Panc1 (cell line): ENCODE measurements around the gene POLD3. TPM values are rescaled to one million over a fixed set of nuclear protein-coding genes. Genes with fewer than 3 reads are reported as not detected.

Experiments
- ATAC-seq: fragments of 200-7000 bp; cut with Tn5 transposase; 2 replicates; pipeline ENCODE4 v1.9.1; 2020; ENCODE audit warnings: mild to moderate bottlenecking, moderate library complexity
- BruUV-seq: library from RNA; stranded (reverse); fragments of 400-500 nt; replicated peaks from 2 replicates; lab custom pipeline; 2021; lab: Mats Ljungman, UMichigan
- CTCF ChIA-PET: fragments of 300-600 bp; sonication (Branson Sonifier 250); formaldehyde crosslinking; loops from one replicate; lab custom pipeline; 2022; ENCODE audit warnings: antibody characterized with exemption; lab: Charles Lee
- POLR2A ChIA-PET: fragments of 300-600 bp; sonication (Branson Sonifier 250); formaldehyde crosslinking; loops from one replicate; lab custom pipeline; 2022; ENCODE audit warnings: antibody characterized with exemption; lab: Charles Lee
- DNase-seq: peaks from one replicate; pipeline ENCODE4 v3.0.0-alpha.2; 2010; ENCODE audit warnings: low read depth, low spot score
- H3K27ac ChIP-seq: 2 replicates; pipeline ENCODE4 v1.5.1; 2011; ENCODE audit warnings: mild to moderate bottlenecking, low read length, inconsistent platforms
- H3K27me3 ChIP-seq: fragments of 200-500 bp; sonication (Bioruptor generic); 2 replicates; pipeline ENCODE4 v1.6.0; 2014; ENCODE audit warnings: low read length, inconsistent platforms; ENCODE audit not compliant: control insufficient read depth, insufficient read depth
- H3K36me3 ChIP-seq: fragments of 200-500 bp; sonication (Bioruptor generic); 2 replicates; pipeline ENCODE4 v1.5.1; 2014; ENCODE audit warnings: inconsistent platforms, mild to moderate bottlenecking, low read length, moderate library complexity; ENCODE audit not compliant: control insufficient read depth, insufficient read depth
- H3K4me1 ChIP-seq: 2 replicates; pipeline ENCODE4 v1.5.1; 2011; ENCODE audit warnings: inconsistent platforms, mild to moderate bottlenecking, low read length, moderate library complexity; ENCODE audit not compliant: control insufficient read depth, insufficient read depth
- H3K4me3 ChIP-seq, 2 experiments: 2 replicates each; pipeline ENCODE4 v1.5.1; 2011 to 2012; ENCODE audit warnings: low read depth in 2 of 2, low read length in 2 of 2, mild to moderate bottlenecking in 2 of 2, inconsistent platforms in 1 of 2, moderate library complexity in 1 of 2
- H3K9me3 ChIP-seq: fragments of 200-500 bp; sonication (Bioruptor generic); 2 replicates; pipeline ENCODE4 v1.5.1; 2014; ENCODE audit warnings: low read depth, mild to moderate bottlenecking, inconsistent platforms, low read length, moderate library complexity; ENCODE audit not compliant: control insufficient read depth, insufficient read depth
- CTCF ChIP-seq: fragments of 450-650 bp; IDR thresholded peaks from 2 replicates; pipeline ENCODE4 v1.5.1; 2017; ENCODE audit warnings: mild to moderate bottlenecking
- POLR2AphosphoS5 ChIP-seq: IDR thresholded peaks from 2 replicates; pipeline ENCODE4 v1.6.1; 2012; ENCODE audit warnings: mild to moderate bottlenecking, low read depth, low read length, moderate library complexity
- SIN3A ChIP-seq: IDR thresholded peaks from 2 replicates; pipeline ENCODE4 v1.6.1; 2012; ENCODE audit warnings: low read depth, mild to moderate bottlenecking, low read length, moderate library complexity, borderline replicate concordance; ENCODE audit not compliant: insufficient read depth
- TCF7L2 ChIP-seq: IDR thresholded peaks from 2 replicates; pipeline ENCODE4 v1.6.1; 2011; ENCODE audit warnings: mild to moderate bottlenecking, low read depth, low read length, inconsistent platforms
- in situ Hi-C: cut with HindIII; loops from 2 replicates; pipeline ENCODE4 v1.10.0; 2016; ENCODE audit warnings: low sequenced_read_pairs, low pct_unique_long_range_greater_than_20kb
- intact Hi-C: fragments of 100-400 bp; cut with micrococcal nuclease; formaldehyde crosslinking; loops from one replicate; pipeline ENCODE4 v1.10.0; 2022; ENCODE audit not compliant: unreplicated experiment
- total RNA-seq: library from RNA; stranded (reverse); gene quantifications from one replicate; pipeline ENCODE4 v1.2.1, GENCODE V29; 2021; ENCODE audit not compliant: unreplicated experiment
- TF ChIP-seq, protein P1 (sequence below), 2 experiments: IDR thresholded peaks; 2 replicates each; pipeline ENCODE4 v1.6.1; 2011 to 2012; ENCODE audit warnings: low read depth in 2 of 2, control low read depth in 1 of 2, low read length in 1 of 2, mild to moderate bottlenecking in 1 of 2, moderate library complexity in 1 of 2; ENCODE audit not compliant: insufficient read depth in 1 of 2

The POLD3 gene
- total RNA-seq, 1 experiment from 2014 or later, result 31.7 TPM

- CTCF ChIA-PET, result no interaction called here
- H3K27ac ChIP-seq, result no peak overlapping the region
- BruUV-seq, result no TSS peak
Measured at GRCh38 chr11:74626604-74627003, 34.2 kb downstream of the POLD3 start.

GRCh38 chr11:74627381-74627780 lies 35.0 kb downstream of the POLD3 start:
- ChIA-PET CTCF (no interaction called here), POLR2A (interaction anchor here (0.7 kb wide), 1 partner anchor 13 kb away, joined by 3 read pairs; no protein-coding TSS in a partner anchor)
- DNase-seq (no peak), ATAC-seq (no peak)
- Histone ChIP-seq H3K4me1 (no peaks in the 10 kb centered on the region), H3K27ac (no peak overlapping the region), H3K9me3 (no peaks in the 10 kb centered on the region), H3K4me3 (no peak overlapping the region), H3K27me3 (no peaks in the 10 kb centered on the region), H3K36me3 (0 out of 2 replicates have a peak, but pooled peaks cover 21% of the 10 kb centered on the region)
- intact Hi-C loops (no loop called here), in situ Hi-C loops (no loop called here)
- TF ChIP-seq, protein P1, sequence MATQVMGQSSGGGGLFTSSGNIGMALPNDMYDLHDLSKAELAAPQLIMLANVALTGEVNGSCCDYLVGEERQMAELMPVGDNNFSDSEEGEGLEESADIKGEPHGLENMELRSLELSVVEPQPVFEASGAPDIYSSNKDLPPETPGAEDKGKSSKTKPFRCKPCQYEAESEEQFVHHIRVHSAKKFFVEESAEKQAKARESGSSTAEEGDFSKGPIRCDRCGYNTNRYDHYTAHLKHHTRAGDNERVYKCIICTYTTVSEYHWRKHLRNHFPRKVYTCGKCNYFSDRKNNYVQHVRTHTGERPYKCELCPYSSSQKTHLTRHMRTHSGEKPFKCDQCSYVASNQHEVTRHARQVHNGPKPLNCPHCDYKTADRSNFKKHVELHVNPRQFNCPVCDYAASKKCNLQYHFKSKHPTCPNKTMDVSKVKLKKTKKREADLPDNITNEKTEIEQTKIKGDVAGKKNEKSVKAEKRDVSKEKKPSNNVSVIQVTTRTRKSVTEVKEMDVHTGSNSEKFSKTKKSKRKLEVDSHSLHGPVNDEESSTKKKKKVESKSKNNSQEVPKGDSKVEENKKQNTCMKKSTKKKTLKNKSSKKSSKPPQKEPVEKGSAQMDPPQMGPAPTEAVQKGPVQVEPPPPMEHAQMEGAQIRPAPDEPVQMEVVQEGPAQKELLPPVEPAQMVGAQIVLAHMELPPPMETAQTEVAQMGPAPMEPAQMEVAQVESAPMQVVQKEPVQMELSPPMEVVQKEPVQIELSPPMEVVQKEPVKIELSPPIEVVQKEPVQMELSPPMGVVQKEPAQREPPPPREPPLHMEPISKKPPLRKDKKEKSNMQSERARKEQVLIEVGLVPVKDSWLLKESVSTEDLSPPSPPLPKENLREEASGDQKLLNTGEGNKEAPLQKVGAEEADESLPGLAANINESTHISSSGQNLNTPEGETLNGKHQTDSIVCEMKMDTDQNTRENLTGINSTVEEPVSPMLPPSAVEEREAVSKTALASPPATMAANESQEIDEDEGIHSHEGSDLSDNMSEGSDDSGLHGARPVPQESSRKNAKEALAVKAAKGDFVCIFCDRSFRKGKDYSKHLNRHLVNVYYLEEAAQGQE (IDR thresholded peaks at IDR 0.05; ENCODE audit: insufficient read depth in 1 of 2, low read depth in 2 of 2, low read length in 1 of 2), result no peak
- no peak for TF ChIP-seq TCF7L2
- TF ChIP-seq CTCF, result no peak
- TF ChIP-seq SIN3A, result no peak
- no peak for TF ChIP-seq POLR2AphosphoS5
- no TSS peak for BruUV-seq

More at GRCh38 chr11:74626604-74627003, 34.2 kb downstream of the POLD3 start:
- intact Hi-C loops (no loop called here), in situ Hi-C loops (no loop called here)
- TF ChIP-seq SIN3A (no peak), POLR2AphosphoS5 (no peak)
- H3K36me3 ChIP-seq, result 0 out of 2 replicates have a peak, but pooled peaks cover 23% of the 10 kb centered on the region
- H3K4me1 ChIP-seq, result no peaks in the 10 kb centered on the region
- ATAC-seq (no peak), DNase-seq (no peak)
- no peaks in the 10 kb centered on the region for H3K27me3 ChIP-seq
- no peak overlapping the region for H3K4me3 ChIP-seq
- no peaks in the 10 kb centered on the region for H3K9me3 ChIP-seq
- POLR2A ChIA-PET, result interaction anchor here (0.7 kb wide), 1 partner anchor 12 kb away, joined by 3 read pairs; no protein-coding TSS in a partner anchor

DNA sequence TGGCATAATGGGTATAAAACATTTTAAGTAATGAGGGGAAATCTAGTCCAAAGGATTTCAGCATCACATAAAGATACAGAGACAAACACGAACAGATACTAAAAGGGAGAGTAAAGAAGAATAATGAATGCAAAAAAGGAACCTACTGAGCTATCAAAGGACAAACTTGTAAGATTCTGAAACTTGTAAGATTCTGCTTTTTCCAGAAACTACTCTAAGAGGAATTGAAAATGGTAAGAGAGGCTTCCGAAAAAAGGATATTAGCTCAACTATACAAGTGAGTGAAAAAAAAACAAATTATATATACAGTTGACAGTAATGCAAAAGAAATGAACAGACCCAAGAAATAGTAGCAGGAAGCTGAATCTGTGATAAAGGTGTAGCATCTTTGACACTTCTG lies 37.7 kb downstream of the POLD3 start:
- in situ Hi-C loops, result no loop called here
- no peak for ATAC-seq
- Histone ChIP-seq H3K4me3 (no peak overlapping the region), H3K4me1 (no peaks in the 10 kb centered on the region), H3K27me3 (no peaks in the 10 kb centered on the region), H3K9me3 (no peaks in the 10 kb centered on the region), H3K36me3 (0 out of 2 replicates have a peak, but pooled peaks cover 17% of the 10 kb centered on the region), H3K27ac (no peak overlapping the region)
- ChIA-PET CTCF (no interaction called here), POLR2A (no interaction called here)
- BruUV-seq, result no TSS peak
- intact Hi-C loops, result loop anchor here (10.0 kb wide), 1 partner anchor 95 kb away; no protein-coding TSS in a partner anchor
- TF ChIP-seq POLR2AphosphoS5 (no peak), TCF7L2 (no peak), SIN3A (no peak), CTCF (no peak)
- TF ChIP-seq, protein P1 (IDR thresholded peaks at IDR 0.05; ENCODE audit: insufficient read depth in 1 of 2, low read depth in 2 of 2, low read length in 1 of 2), result no peak
- no peak for DNase-seq
